ENCODE measurements around the gene RAET1L. TPM values are rescaled to one million over a fixed set of nuclear protein-coding genes. Genes with fewer than 3 reads are reported as not detected.
"Not testable (repeated sequence)": the region's sequence is repeated elsewhere in the genome, so short reads cannot be mapped to it uniquely, and the experiment has no call there.

Gene RAET1L
- total RNA-seq (ENCODE audit: unreplicated experiment) = not detected
- long read RNA-seq = 0 reads

- Mint-ChIP-seq H3K4me1 (ENCODE audit: unreplicated experiment) (peaks cover 2% of the 10 kb centered on the region), H3K4me3 (ENCODE audit: unreplicated experiment) (no peak within 1 kb of the TSS), H3K36me3 (ENCODE audit: low read depth, unreplicated experiment) (no peaks in the 10 kb centered on the region), H3K9me3 (ENCODE audit: unreplicated experiment) (no peaks in the 10 kb centered on the region), H3K27me3 (ENCODE audit: unreplicated experiment) (peaks cover 14% of the 10 kb centered on the region), H3K27ac (ENCODE audit: unreplicated experiment) (no peak within 1 kb of the TSS)
- no peak for TF ChIP-seq CTCF (IDR thresholded peaks at IDR 0.05; ENCODE audit: unreplicated experiment)
- DNase-seq (ENCODE audit: low spot score) = no peak
These were observed at the start of gene RAET1L for GRCh38 chr6:150025201-150025917. Gene RAET1L, minus strand, starts transcription at chr6:150025532. Its CDS starts 61 bp downstream, at chr6:150025471.

- no peaks in the 10 kb centered on the region for H3K9me3 Mint-ChIP-seq (ENCODE audit: unreplicated experiment)
- H3K27me3 Mint-ChIP-seq (ENCODE audit: unreplicated experiment) = peaks cover 3% of the 10 kb centered on the region
- no peaks in the 10 kb centered on the region for H3K36me3 Mint-ChIP-seq (ENCODE audit: low read depth, unreplicated experiment)
- H3K27ac Mint-ChIP-seq (ENCODE audit: unreplicated experiment) = peak overlapping the region; percentile 80
- peaks cover 43% of the 10 kb centered on the region for H3K4me1 Mint-ChIP-seq (ENCODE audit: unreplicated experiment)
- no peak for TF ChIP-seq CTCF (IDR thresholded peaks at IDR 0.05; ENCODE audit: unreplicated experiment)
- no peak for DNase-seq (ENCODE audit: low spot score)
- H3K4me3 Mint-ChIP-seq (ENCODE audit: unreplicated experiment) = no peak overlapping the region
These were observed 49.7 kb upstream of the RAET1L start for GRCh38 chr6:150075034-150075421.

- not testable (repeated sequence) for DNase-seq (ENCODE audit: low spot score); H3K27me3 Mint-ChIP-seq (ENCODE audit: unreplicated experiment); H3K9me3 Mint-ChIP-seq (ENCODE audit: unreplicated experiment); H3K4me3 Mint-ChIP-seq (ENCODE audit: unreplicated experiment); H3K36me3 Mint-ChIP-seq (ENCODE audit: low read depth, unreplicated experiment)
- H3K27ac Mint-ChIP-seq (ENCODE audit: unreplicated experiment) = peak overlapping the region; percentile 66
- peaks cover 45% of the 10 kb centered on the region for H3K4me1 Mint-ChIP-seq (ENCODE audit: unreplicated experiment)
These were observed 49.2 kb upstream of the RAET1L start for GRCh38 chr6:150074396-150075033.

- no peak overlapping the region for H3K4me3 Mint-ChIP-seq (ENCODE audit: unreplicated experiment)
- no peak for TF ChIP-seq CTCF (IDR thresholded peaks at IDR 0.05; ENCODE audit: unreplicated experiment)
- H3K4me1 Mint-ChIP-seq (ENCODE audit: unreplicated experiment) = peaks cover 45% of the 10 kb centered on the region
- H3K36me3 Mint-ChIP-seq (ENCODE audit: low read depth, unreplicated experiment) = no peaks in the 10 kb centered on the region
- DNase-seq (ENCODE audit: low spot score) = no peak
- no peak overlapping the region for H3K27ac Mint-ChIP-seq (ENCODE audit: unreplicated experiment)
- H3K27me3 Mint-ChIP-seq (ENCODE audit: unreplicated experiment) = peaks cover 6% of the 10 kb centered on the region
- no peaks in the 10 kb centered on the region for H3K9me3 Mint-ChIP-seq (ENCODE audit: unreplicated experiment)
These were observed 46.9 kb upstream of the RAET1L start for GRCh38 chr6:150072201-150072600.

GRCh38 chr6:150070236-150070818, 45.0 kb upstream of the RAET1L start:
- Mint-ChIP-seq H3K4me3 (ENCODE audit: unreplicated experiment) (no peak overlapping the region), H3K4me1 (ENCODE audit: unreplicated experiment) (peaks cover 36% of the 10 kb centered on the region), H3K36me3 (ENCODE audit: low read depth, unreplicated experiment) (peaks cover 6% of the 10 kb centered on the region), H3K27ac (ENCODE audit: unreplicated experiment) (no peak overlapping the region), H3K9me3 (ENCODE audit: unreplicated experiment) (no peaks in the 10 kb centered on the region), H3K27me3 (ENCODE audit: unreplicated experiment) (peaks cover 10% of the 10 kb centered on the region)
- no peak for TF ChIP-seq CTCF (IDR thresholded peaks at IDR 0.05; ENCODE audit: unreplicated experiment)
- no peak for DNase-seq (ENCODE audit: low spot score)
